Stimulated activated CD8-positive, alpha-beta memory T cell treated with anti-CD3 and anti-CD28 coated beads, Interleukin-4, amount 100 ng/mL, for 4 hours (primary cell): ENCODE measurements around the gene H1-8.

Experiments
- DNase-seq, 2 donors: peaks; one replicate each; pipeline ENCODE4 v3.0.0-alpha.2; 2020; ENCODE audit warnings: low read depth in 2 of 2, low spot score in 1 of 2

H1-8 gene

GRCh38 chr3:129592381-129593131 is 49.6 kb downstream of the H1-8 start:
- no peak for DNase-seq

DNA sequence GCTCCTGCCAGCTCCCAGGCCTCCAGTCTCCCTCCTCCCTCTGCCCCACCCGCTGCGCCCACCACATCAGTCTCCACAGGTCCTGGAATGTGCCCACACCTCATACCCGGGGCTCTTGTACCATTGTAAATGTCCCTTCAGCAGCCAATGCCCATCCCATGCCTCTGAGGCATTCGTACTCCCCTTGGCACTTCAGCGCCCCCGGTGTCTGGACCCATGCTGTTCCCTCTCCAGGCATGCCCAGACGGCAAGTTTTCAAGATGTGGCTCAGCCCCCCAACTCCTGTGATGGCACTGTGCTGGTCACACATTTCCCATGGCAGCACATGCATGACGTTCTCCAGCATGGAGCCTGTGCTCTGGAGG is 50.2 kb downstream of the H1-8 start:
- DNase-seq = no peak

DNA sequence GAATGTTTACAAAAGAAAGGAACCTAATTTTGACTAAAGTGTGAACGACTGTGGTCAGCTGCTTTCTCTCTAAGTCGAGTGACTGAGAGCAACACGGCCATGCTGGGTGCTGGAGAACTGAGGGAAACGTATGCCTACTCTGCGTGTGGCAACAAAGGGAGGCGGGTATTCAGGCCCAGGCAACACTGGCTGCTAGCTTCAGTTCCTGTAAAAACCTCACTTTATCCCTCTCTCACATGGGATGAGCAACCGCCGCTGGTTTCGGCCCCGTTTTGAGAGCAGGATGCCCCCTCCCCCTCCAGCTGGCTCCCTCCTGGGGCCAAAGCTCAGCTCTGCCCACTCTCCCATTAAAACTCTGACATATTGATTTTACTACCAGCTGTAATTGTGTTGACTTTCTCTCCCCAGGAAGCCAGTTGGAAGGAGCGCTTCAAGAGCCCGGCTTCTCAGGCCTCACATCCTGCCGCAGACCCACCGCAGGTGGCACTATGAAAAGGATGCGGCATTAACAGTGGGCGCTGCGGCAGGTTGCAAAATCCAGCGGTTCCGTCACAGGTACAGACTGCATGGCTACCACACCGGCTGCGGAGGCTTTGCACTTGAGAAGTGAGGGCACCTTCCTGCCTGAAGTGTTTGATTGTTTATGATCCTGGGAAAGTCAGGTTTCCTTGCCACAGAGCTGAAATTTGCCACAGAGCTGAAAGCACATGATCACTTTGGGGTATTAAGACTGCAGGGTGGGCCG is 50.8 kb downstream of the H1-8 start:
- DNase-seq = peak in 1 of 2 donors; percentile 24

DNA sequence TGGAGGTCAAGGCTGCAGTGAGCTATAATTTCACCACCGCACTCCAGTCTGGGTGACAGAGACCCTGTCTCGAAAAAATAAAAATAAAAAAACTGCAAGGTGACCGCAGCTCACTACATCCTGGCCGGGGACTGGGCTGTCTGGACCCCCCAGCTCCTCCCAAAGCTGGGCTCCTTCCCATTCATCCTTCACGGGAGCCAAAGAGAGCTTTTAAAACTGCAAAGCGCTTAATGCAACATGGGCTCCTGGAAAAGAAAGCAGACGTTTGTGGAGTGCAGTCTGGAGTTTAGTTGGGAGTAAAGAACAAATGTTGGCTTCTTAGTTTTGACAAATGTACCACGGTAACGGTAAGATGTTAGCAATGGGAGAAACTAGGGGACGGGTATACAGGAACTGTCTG is 51.4 kb downstream of the H1-8 start:
- DNase-seq = no peak

DNA sequence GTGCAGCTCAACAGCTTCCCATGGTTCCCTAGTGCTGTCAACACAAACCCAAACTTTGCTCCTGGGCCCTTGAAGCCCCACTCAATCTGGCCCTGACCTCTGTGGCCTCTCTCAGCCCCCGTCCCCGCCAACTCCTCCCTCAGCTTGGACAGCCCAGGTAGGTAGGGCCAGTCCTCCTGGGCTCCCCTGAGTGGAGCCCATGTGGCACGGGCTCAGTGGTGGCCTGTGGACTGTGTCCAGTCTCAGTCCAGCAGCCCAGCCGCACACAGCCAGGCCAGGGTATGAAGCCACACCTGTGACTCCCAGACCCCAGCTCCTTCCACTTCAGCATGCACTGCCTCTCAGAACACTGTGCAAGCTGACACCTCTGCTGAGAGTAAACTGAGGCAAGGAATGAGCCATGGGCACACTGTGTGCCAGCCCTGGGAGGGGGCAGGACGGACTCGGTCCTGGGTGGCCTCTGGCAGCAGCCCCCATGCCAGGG is 52.0 kb downstream of the H1-8 start:
- DNase-seq = no peak

DNA sequence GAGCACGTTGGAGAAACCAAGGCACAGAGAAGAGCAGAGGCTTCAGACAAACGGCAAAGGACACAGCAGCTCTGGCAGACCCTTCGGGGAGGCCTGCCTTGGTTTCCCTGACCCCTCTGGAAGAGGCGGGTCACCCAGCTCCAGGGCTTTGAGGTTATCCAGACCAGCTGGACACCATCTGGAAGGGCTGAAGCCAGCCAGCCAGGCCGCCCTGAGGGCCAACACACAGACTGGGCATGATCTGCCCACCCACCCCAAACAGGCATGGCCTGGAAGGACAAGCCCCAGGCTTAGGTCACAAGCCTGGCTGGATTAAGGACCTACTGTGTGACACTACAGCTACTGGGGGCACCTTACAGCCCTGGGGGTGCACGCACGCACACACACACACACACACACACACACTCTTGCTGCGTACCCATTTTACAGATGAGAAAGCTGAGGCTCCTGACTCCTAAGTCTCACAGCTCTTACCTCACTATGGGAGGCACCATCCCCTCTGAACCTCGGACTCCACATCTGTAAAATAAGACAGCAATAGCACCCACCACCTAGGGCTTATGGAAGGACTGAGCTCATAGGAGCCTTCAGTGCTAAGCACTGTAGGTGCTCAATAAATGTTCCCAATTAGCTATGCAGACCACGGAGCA is 52.7 kb downstream of the H1-8 start:
- no peak for DNase-seq

DNA sequence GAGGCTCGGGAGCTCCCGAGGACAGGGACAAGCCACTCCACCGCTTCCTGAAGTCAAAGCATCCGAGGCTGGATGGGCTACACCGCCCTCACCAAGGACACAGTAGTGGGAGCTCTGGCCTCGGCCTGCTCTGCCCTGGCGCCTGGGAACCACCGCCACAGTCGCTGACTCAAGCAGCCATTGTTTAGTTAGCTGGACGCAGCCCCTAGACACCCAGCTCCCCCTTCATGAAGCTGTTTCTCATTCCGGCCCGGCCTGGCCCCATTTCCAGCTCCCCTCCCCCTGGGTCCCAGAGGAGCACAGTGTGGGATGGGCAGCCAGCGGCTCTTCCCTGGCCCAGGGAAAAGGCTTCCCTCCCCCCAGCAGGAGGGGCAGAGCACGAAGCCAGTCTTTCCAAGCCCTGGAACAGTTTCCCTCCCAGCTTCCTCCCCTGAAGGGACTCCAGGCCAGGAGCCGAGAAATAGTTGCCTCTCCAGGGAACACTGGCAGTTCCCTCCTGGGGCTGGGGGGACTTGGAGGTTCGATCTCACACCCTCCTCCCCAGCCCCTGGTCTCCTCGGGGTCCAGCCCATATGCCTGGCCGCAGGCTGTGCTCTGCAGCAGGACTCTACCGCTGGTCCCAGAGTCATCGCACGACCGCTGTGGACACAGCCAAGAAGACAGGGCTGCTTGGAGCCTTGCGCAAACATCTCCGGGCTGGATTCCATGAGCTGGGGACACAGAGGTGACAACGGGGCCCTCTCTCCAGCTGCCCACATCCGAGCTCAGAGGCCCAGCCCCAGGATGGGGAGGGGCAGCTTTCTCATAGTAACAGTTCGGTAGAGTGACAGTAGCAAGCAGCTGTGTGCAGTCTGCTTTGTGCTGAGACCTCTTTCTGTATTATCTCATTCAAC is 53.5 kb downstream of the H1-8 start:
- DNase-seq = no peak

DNA sequence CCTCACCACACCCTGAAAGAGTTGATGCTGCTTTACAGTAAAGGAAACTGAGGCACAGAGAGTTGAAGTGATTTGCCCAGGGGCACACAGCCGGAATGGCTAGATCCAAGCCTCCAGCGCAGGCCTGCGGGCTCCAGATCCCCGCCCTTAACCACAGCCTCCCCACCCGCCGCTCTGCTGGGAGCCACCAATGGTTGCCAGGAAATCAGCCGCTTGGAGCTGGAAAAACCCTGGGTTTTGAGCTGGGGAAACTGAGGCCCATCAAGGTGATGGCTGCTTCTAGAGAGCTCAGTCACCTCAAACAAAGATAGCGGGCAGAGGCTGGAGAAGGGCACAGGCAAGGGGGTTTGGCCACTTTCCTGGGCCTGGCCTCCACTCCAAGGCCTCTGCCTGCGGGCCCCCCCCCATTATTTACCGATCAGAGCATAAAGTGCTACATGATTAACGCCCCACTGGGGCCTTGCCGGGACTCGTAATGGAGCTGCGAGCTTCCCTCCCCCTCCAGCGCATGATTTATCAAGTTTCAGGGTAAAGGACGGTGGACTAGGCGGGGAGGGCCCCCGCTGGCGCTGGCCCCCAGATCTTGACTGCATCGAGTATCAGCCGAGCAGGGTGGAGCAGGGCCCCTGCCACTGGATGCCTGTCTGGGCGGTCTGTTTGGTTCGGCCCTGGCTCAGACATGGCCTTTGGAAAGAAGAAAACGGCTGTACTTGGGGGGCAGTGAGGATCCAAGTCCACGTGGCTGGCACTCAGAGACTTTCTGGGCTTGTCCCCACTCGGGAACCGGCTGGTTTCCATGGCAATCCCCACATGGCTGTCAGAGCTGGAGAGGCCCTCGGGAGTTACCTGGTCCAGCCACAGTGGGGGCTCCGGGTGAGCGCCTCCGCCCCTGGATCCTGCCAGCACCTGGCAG is 54.4 kb downstream of the H1-8 start:
- no peak for DNase-seq

DNA sequence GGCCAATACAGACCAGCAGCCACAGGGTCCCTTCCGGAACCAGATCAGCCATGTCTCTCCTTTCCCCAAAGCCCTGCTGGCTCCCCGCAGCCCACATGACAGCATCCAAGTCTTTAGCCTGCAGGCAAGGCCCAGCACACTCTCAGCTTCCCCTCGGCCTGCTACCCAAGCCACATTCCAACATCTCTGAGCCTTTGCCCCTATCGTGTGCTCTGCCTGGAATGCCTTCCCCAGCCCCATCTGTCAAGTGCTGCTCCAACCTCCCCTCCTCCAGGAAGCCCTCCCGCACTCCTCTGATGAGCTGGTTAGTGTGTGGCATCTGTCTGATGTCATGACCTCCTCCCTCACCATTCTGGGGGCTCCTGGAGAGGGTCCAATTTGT is 55.0 kb downstream of the H1-8 start:
- no peak for DNase-seq

DNA sequence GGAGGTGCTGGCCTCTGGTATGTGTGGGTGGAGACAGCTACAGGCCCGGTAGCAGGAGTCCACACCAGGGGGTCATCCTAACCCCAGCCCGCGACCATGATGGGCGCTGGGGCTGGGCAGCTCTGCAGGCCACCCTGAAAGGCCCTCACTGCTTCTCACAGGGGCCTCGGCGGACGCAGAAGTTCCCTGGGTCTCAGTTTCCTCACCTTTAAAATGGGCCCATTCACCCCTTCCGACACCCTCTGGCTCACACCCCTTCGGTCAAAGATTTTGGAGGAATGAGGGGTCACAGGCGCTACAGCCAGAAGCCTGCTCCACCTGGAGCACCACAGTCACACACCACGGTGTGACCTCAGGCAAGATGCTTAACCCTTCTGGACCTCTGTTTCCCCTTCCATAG is 55.5 kb downstream of the H1-8 start:
- no peak for DNase-seq

- no peak for DNase-seq
Measured at GRCh38 chr3:129599073-129599472, 56.1 kb downstream of the H1-8 start.

GRCh38 chr3:129599607-129600006 is 56.6 kb downstream of the H1-8 start:
- no peak for DNase-seq

DNA sequence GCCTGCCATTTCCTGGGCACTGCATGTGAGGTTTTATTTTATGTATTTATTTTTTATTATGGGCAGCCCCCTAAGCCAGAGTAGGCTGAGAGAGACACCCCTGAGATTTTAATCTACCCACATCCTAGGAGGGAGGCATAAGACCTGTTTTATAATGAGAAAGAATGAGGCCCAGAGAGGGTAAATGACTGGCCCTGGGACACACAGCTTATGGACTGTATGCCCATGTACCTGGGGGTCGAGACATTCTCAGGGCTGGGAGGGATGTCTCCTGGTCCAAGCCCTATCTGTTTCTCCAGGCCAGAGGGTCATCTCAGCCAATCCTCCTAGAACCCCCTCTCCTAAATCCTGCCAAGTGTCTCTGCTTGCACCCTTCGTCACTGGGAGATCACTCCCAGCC is 57.4 kb downstream of the H1-8 start:
- no peak for DNase-seq
